Suprapubic skin (tissue), 4 donors: ENCODE data around the gene NTF4. TPM values are rescaled to one million over a fixed set of nuclear protein-coding genes. Genes with fewer than 3 reads are reported as not detected.

Source experiments
- DNase-seq, 2 donors: peaks; one replicate each; pipeline ENCODE4 v3.0.0-alpha.2; 2019; ENCODE audit warnings: low spot score in 2 of 2
- H3K27ac ChIP-seq: fragments of 200-600 bp; sonication (generic); one replicate; pipeline ENCODE4 v1.5.1; 2019
- H3K27me3 ChIP-seq: fragments of 200-600 bp; sonication (generic); one replicate; pipeline ENCODE4 v1.5.1; 2019
- H3K36me3 ChIP-seq: fragments of 200-600 bp; sonication (generic); one replicate; pipeline ENCODE4 v1.5.1; 2019
- H3K4me1 ChIP-seq: fragments of 200-600 bp; sonication (generic); one replicate; pipeline ENCODE4 v1.5.1; 2019
- H3K4me3 ChIP-seq: fragments of 200-600 bp; sonication (generic); one replicate; pipeline ENCODE4 v1.5.1; 2019; ENCODE audit warnings: mild to moderate bottlenecking
- H3K9me3 ChIP-seq: fragments of 200-600 bp; sonication (generic); one replicate; pipeline ENCODE4 v1.5.1; 2019
- EP300 ChIP-seq: sonication (generic); formaldehyde crosslinking; IDR thresholded peaks from one replicate; pipeline ENCODE4 v1.6.1; 2017; ENCODE audit warnings: antibody characterized with exemption
- POLR2A ChIP-seq, 2 donors: fragments of 450-650 bp; IDR thresholded peaks; one replicate each; pipeline ENCODE4 v1.6.1; 2017; ENCODE audit warnings: antibody characterized with exemption in 2 of 2, mild to moderate bottlenecking in 2 of 2, moderate library complexity in 2 of 2
- POLR2AphosphoS5 ChIP-seq, 3 donors: sonication (generic); formaldehyde crosslinking; IDR thresholded peaks; one replicate each; pipeline ENCODE4 v1.6.1; 2017; ENCODE audit warnings: antibody characterized with exemption in 3 of 3
- WGBS: methylation state at CpG from one replicate; pipeline ENCODE4 v1.1.5; 2018; 5-methylcytosine and 5-hydroxymethylcytosine counted together
- total RNA-seq, 4 donors: library from RNA; depleted of rRNA; stranded (reverse); fragments of >200 nt; gene quantifications; one replicate each; pipeline ENCODE4 v1.1.0, GENCODE V29; 2016
- TF ChIP-seq, protein P1 (sequence below), 2 donors: fragments of 200-600 bp in 1 of 2; fragments of 450-650 bp in 1 of 2; sonication (generic) in 1 of 2; IDR thresholded peaks; one replicate each; pipeline ENCODE4 v1.5.1; 2016 to 2019; ENCODE audit warnings: antibody characterized with exemption in 2 of 2, mild to moderate bottlenecking in 1 of 2, moderate library complexity in 1 of 2

NTF4 gene
- total RNA-seq, 4 donors from 2014 or later = 7.8 to 22.5 (median 13.1) TPM

GRCh38 chr19:49103331-49104085, 38.9 kb upstream of the NTF4 start:
- Histone ChIP-seq H3K27me3 (no peaks in the 10 kb centered on the region), H3K27ac (no peak overlapping the region), H3K4me1 (peaks cover 8% of the 10 kb centered on the region), H3K36me3 (peaks cover 100% of the 10 kb centered on the region), H3K4me3 (no peak overlapping the region), H3K9me3 (no peaks in the 10 kb centered on the region)
- 84% methylated on average over 32 of the region's 33 CpGs for WGBS
- DNase-seq = no peak
- TF ChIP-seq EP300 (no peak), POLR2AphosphoS5 (IDR thresholded peaks at IDR 0.05) (no peak), POLR2A (IDR thresholded peaks at IDR 0.05) (no peak)
- TF ChIP-seq, protein P1, sequence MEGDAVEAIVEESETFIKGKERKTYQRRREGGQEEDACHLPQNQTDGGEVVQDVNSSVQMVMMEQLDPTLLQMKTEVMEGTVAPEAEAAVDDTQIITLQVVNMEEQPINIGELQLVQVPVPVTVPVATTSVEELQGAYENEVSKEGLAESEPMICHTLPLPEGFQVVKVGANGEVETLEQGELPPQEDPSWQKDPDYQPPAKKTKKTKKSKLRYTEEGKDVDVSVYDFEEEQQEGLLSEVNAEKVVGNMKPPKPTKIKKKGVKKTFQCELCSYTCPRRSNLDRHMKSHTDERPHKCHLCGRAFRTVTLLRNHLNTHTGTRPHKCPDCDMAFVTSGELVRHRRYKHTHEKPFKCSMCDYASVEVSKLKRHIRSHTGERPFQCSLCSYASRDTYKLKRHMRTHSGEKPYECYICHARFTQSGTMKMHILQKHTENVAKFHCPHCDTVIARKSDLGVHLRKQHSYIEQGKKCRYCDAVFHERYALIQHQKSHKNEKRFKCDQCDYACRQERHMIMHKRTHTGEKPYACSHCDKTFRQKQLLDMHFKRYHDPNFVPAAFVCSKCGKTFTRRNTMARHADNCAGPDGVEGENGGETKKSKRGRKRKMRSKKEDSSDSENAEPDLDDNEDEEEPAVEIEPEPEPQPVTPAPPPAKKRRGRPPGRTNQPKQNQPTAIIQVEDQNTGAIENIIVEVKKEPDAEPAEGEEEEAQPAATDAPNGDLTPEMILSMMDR (IDR thresholded peaks at IDR 0.05) = no peak

DNA sequence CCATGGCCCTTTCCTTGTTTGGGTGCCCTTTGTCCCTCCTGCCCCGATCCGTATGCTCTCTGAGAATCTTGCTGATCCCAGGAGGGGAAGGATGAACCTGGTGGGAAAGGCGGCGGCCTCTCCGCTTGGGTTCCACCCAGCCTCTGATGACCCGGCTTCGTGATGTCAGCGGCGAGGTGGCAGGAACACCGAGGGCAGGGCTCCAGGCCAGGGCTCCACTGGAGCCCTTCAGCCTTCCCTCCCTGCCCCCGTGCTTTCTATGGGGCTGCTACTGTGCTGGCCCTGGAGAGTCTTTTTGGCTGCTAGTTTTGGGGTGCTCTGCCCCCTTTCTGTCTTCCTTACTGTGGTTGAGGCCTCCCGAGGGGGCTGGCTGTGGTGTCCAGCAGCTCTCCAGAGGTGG, 37.7 kb upstream of the NTF4 start:
- DNase-seq = no peak
- 88% methylated on average over 12 of the region's 12 CpGs for WGBS
- peaks cover 94% of the 10 kb centered on the region for H3K36me3 ChIP-seq

GRCh38 chr19:49101160-49101559, 36.5 kb upstream of the NTF4 start:
- no peak for DNase-seq
- Histone ChIP-seq H3K27me3 (no peaks in the 10 kb centered on the region), H3K36me3 (peaks cover 92% of the 10 kb centered on the region), H3K27ac (no peak overlapping the region), H3K9me3 (no peaks in the 10 kb centered on the region), H3K4me3 (no peak overlapping the region), H3K4me1 (peaks cover 12% of the 10 kb centered on the region)
- TF ChIP-seq POLR2A (IDR thresholded peaks at IDR 0.05) = no peak
- TF ChIP-seq, protein P1 (IDR thresholded peaks at IDR 0.05) = no peak
- TF ChIP-seq POLR2AphosphoS5 (IDR thresholded peaks at IDR 0.05) = no peak
- no peak for TF ChIP-seq EP300
- WGBS = 75% methylated on average over 12 of the region's 12 CpGs

More for the DNA sequence above, 37.7 kb upstream of the NTF4 start:
- TF ChIP-seq POLR2AphosphoS5 (IDR thresholded peaks at IDR 0.05) (no peak), POLR2A (IDR thresholded peaks at IDR 0.05) (no peak), EP300 (no peak)
- TF ChIP-seq, protein P1 (IDR thresholded peaks at IDR 0.05) = no peak
- H3K27ac ChIP-seq = no peak overlapping the region
- H3K4me3 ChIP-seq = no peak overlapping the region
- H3K27me3 ChIP-seq = no peaks in the 10 kb centered on the region
- H3K4me1 ChIP-seq = peaks cover 16% of the 10 kb centered on the region
- H3K9me3 ChIP-seq = no peaks in the 10 kb centered on the region

DNA sequence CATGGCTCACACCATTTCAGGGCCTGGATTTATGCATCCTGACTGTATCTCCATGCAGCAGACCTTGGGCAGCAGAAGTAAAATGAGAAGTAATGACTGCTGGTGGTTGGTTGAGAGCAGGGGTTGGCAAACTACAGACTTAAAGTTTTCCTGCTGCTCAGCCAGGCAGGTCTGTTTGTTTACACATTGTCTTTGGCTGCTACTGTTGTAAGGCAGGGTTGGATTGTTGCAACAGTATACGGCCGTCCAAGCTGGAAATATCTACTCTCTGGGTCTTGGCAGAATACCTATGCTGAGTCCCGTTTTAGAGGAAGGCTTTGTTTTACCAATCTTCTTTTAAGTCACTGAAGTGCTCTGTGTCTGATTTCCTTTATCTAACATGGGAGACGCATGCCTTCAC, 34.2 kb upstream of the NTF4 start:
- WGBS = 82% methylated on average over 4 of the region's 4 CpGs
- H3K27ac ChIP-seq = peak overlapping the region; percentile 45

GRCh38 chr19:49097453-49098288, 33.1 kb upstream of the NTF4 start:
- no peak overlapping the region for H3K4me3 ChIP-seq
- peaks cover 89% of the 10 kb centered on the region for H3K36me3 ChIP-seq
- H3K4me1 ChIP-seq = peaks cover 12% of the 10 kb centered on the region
- peak in 1 of 2 donors; percentile 78 for DNase-seq
- no peaks in the 10 kb centered on the region for H3K9me3 ChIP-seq
- peak overlapping the region; percentile 37 for H3K27ac ChIP-seq
- WGBS = 47% methylated on average over 8 of the region's 8 CpGs
- no peaks in the 10 kb centered on the region for H3K27me3 ChIP-seq
- TF ChIP-seq POLR2A (IDR thresholded peaks at IDR 0.05) (no peak), POLR2AphosphoS5 (IDR thresholded peaks at IDR 0.05) (no peak), EP300 (no peak)
- TF ChIP-seq, protein P1 (IDR thresholded peaks at IDR 0.05) = peak; percentile 98 to 99

More for the DNA sequence above, 34.2 kb upstream of the NTF4 start:
- H3K27me3 ChIP-seq = no peaks in the 10 kb centered on the region
- peaks cover 89% of the 10 kb centered on the region for H3K36me3 ChIP-seq
- no peak for DNase-seq
- H3K4me3 ChIP-seq = no peak overlapping the region
- TF ChIP-seq EP300 = no peak
- H3K9me3 ChIP-seq = no peaks in the 10 kb centered on the region
- H3K4me1 ChIP-seq = peaks cover 12% of the 10 kb centered on the region
